Muscle layer of duodenum (tissue), 2 donors: ENCODE results near the gene TARBP2.

Source experiments
- H3K27ac ChIP-seq: one replicate; pipeline ENCODE4 v1.7.0; 2013; ENCODE audit warnings: mild to moderate bottlenecking, low read length
- H3K27me3 ChIP-seq: one replicate; pipeline ENCODE4 v1.7.0; 2013; ENCODE audit warnings: low read depth, mild to moderate bottlenecking, control low read depth, low read length
- H3K36me3 ChIP-seq, 2 donors: one replicate each; pipeline ENCODE4 v1.7.0; 2013; ENCODE audit warnings: low read length in 2 of 2, control low read depth in 1 of 2, mild to moderate bottlenecking in 1 of 2; ENCODE audit not compliant: insufficient read depth in 2 of 2, control insufficient read depth in 1 of 2
- H3K4me1 ChIP-seq, 2 donors: one replicate each; pipeline ENCODE4 v1.7.0; 2013; ENCODE audit warnings: low read length in 2 of 2, mild to moderate bottlenecking in 2 of 2, control low read depth in 1 of 2, moderate library complexity in 1 of 2; ENCODE audit not compliant: insufficient read depth in 2 of 2, control insufficient read depth in 1 of 2
- H3K4me3 ChIP-seq, 2 donors: one replicate each; pipeline ENCODE4 v1.7.0; 2013; ENCODE audit warnings: low read length in 2 of 2, low read depth in 1 of 2, mild to moderate bottlenecking in 1 of 2
- H3K9me3 ChIP-seq, 2 donors: one replicate each; pipeline ENCODE4 v1.7.0; 2013; ENCODE audit warnings: low read length in 2 of 2, control low read depth in 1 of 2, mild to moderate bottlenecking in 1 of 2; ENCODE audit not compliant: control insufficient read depth in 1 of 2
- donor health status: healthy.

The TARBP2 gene

GRCh38 chr12:53508534-53509170, 7.6 kb downstream of the TARBP2 start:
- no peak overlapping the region for H3K27ac ChIP-seq
- H3K36me3 ChIP-seq = peaks cover 39 to 64% of the 10 kb centered on the region in 2 donors

GRCh38 chr12:53510181-53510812, 9.2 kb downstream of the TARBP2 start:
- peaks cover 54 to 70% of the 10 kb centered on the region in 2 donors for H3K36me3 ChIP-seq
- no peaks in the 10 kb centered on the region for H3K9me3 ChIP-seq
- no peaks in the 10 kb centered on the region for H3K27me3 ChIP-seq
- peaks cover 0 to 9% of the 10 kb centered on the region in 2 donors for H3K4me1 ChIP-seq
- no peak overlapping the region for H3K4me3 ChIP-seq
- no peak overlapping the region for H3K27ac ChIP-seq

More at GRCh38 chr12:53508534-53509170, 7.6 kb downstream of the TARBP2 start:
- H3K9me3 ChIP-seq = no peaks in the 10 kb centered on the region
- H3K27me3 ChIP-seq = no peaks in the 10 kb centered on the region
- peaks cover 0 to 9% of the 10 kb centered on the region in 2 donors for H3K4me1 ChIP-seq
- H3K4me3 ChIP-seq = no peak overlapping the region

- no peak overlapping the region for H3K27ac ChIP-seq
Observed at GRCh38 chr12:53513712-53514410, 12.8 kb downstream of the TARBP2 start.

GRCh38 chr12:53514628-53515290, 13.7 kb downstream of the TARBP2 start:
- peaks cover 62 to 92% of the 10 kb centered on the region in 2 donors for H3K36me3 ChIP-seq
- H3K27ac ChIP-seq = no peak overlapping the region

More at GRCh38 chr12:53513712-53514410, 12.8 kb downstream of the TARBP2 start:
- Histone ChIP-seq H3K4me1 (peaks cover 0 to 2% of the 10 kb centered on the region in 2 donors), H3K36me3 (peaks cover 62 to 83% of the 10 kb centered on the region in 2 donors), H3K9me3 (no peaks in the 10 kb centered on the region), H3K27me3 (no peaks in the 10 kb centered on the region), H3K4me3 (no peak overlapping the region)

GRCh38 chr12:53515291-53515680, 14.2 kb downstream of the TARBP2 start:
- no peak overlapping the region for H3K27ac ChIP-seq
- H3K27me3 ChIP-seq = no peaks in the 10 kb centered on the region
- no peaks in the 10 kb centered on the region for H3K4me1 ChIP-seq
- H3K36me3 ChIP-seq = peaks cover 62 to 94% of the 10 kb centered on the region in 2 donors
- no peaks in the 10 kb centered on the region for H3K9me3 ChIP-seq
- no peak overlapping the region for H3K4me3 ChIP-seq

More at GRCh38 chr12:53514628-53515290, 13.7 kb downstream of the TARBP2 start:
- H3K4me1 ChIP-seq = no peaks in the 10 kb centered on the region
- no peak overlapping the region for H3K4me3 ChIP-seq
- H3K27me3 ChIP-seq = no peaks in the 10 kb centered on the region
- H3K9me3 ChIP-seq = no peaks in the 10 kb centered on the region

GRCh38 chr12:53516758-53517455, 15.8 kb downstream of the TARBP2 start:
- Histone ChIP-seq H3K27me3 (no peaks in the 10 kb centered on the region), H3K27ac (no peak overlapping the region), H3K4me1 (no peaks in the 10 kb centered on the region), H3K9me3 (no peaks in the 10 kb centered on the region), H3K36me3 (peaks cover 64 to 94% of the 10 kb centered on the region in 2 donors), H3K4me3 (no peak overlapping the region)

GRCh38 chr12:53518381-53518780, 17.3 kb downstream of the TARBP2 start:
- H3K4me1 ChIP-seq = no peaks in the 10 kb centered on the region
- H3K36me3 ChIP-seq = peaks cover 61 to 95% of the 10 kb centered on the region in 2 donors
- no peak overlapping the region for H3K4me3 ChIP-seq
- H3K9me3 ChIP-seq = no peaks in the 10 kb centered on the region
- H3K27me3 ChIP-seq = no peaks in the 10 kb centered on the region
- H3K27ac ChIP-seq = no peak overlapping the region

- H3K4me1 ChIP-seq = no peaks in the 10 kb centered on the region
- no peaks in the 10 kb centered on the region for H3K9me3 ChIP-seq
- no peak overlapping the region for H3K27ac ChIP-seq
- H3K36me3 ChIP-seq = peaks cover 34 to 77% of the 10 kb centered on the region in 2 donors
- no peaks in the 10 kb centered on the region for H3K27me3 ChIP-seq
- H3K4me3 ChIP-seq = no peak overlapping the region
Observed at GRCh38 chr12:53523131-53523530, 22.0 kb downstream of the TARBP2 start.

- H3K27ac ChIP-seq = no peak overlapping the region
- no peaks in the 10 kb centered on the region for H3K9me3 ChIP-seq
- H3K4me1 ChIP-seq = no peaks in the 10 kb centered on the region
- no peaks in the 10 kb centered on the region for H3K27me3 ChIP-seq
- H3K4me3 ChIP-seq = no peak overlapping the region
- peaks cover 30 to 70% of the 10 kb centered on the region in 2 donors for H3K36me3 ChIP-seq
Observed at GRCh38 chr12:53524476-53524875, 23.4 kb downstream of the TARBP2 start.

- peaks cover 39 to 70% of the 10 kb centered on the region in 2 donors for H3K36me3 ChIP-seq
Observed at GRCh38 chr12:53530061-53530460, 29.0 kb downstream of the TARBP2 start.

More at GRCh38 chr12:53530061-53530460, 29.0 kb downstream of the TARBP2 start:
- no peaks in the 10 kb centered on the region for H3K9me3 ChIP-seq
- H3K27me3 ChIP-seq = no peaks in the 10 kb centered on the region
- no peak overlapping the region for H3K4me3 ChIP-seq
- H3K27ac ChIP-seq = no peak overlapping the region
- H3K4me1 ChIP-seq = no peaks in the 10 kb centered on the region
